Measurements from ENCODE around the gene APC. TPM values are rescaled to one million over a fixed set of nuclear protein-coding genes. Genes with fewer than 3 reads are reported as not detected.

APC gene
- total RNA-seq = 10 to 100 TPM; 38.4 to 95.3 (median 71.6) TPM

- TF ChIP-seq CTCF (IDR thresholded peaks at IDR 0.05) (peak in 4 of 6 experiments; percentile 20 to 69 (median 44)), POLR2A (IDR thresholded peaks at IDR 0.05) (peak in 1 of 4 donors; percentile 39), EP300 (IDR thresholded peaks at IDR 0.05) (no peak), POLR2AphosphoS5 (IDR thresholded peaks at IDR 0.05) (peak in 1 of 2 donors; percentile 60)
- 1 to 7% methylated on average over 16 to 34 of the region's 36 CpGs for WGBS, 2 donors
Measured at GRCh38 chr5:112737463-112738190, at the start of gene APC. Gene APC (plus strand): TSS chr5:112737885. CDS start chr5:112754891, 17,006 bp downstream.

GRCh38 chr5:112689155-112689909 is 48.4 kb upstream of the APC start:
- H3K27me3 ChIP-seq = no peaks in the 10 kb centered on the region
- ATAC-seq (ENCODE audit: low FRiP score in 2 of 2) (peak in 1 of 2 donors; percentile 37), DNase-seq (no peak)
- H3K36me3 ChIP-seq = no peaks in the 10 kb centered on the region
- no peaks in the 10 kb centered on the region for H3K4me1 ChIP-seq
- no peaks in the 10 kb centered on the region for H3K9me3 ChIP-seq
- TF ChIP-seq CTCF (IDR thresholded peaks at IDR 0.05) (no peak), POLR2AphosphoS5 (IDR thresholded peaks at IDR 0.05) (no peak), EP300 (IDR thresholded peaks at IDR 0.05) (no peak), POLR2A (IDR thresholded peaks at IDR 0.05) (no peak)
- 44 to 51% methylated on average over 3 of the region's 3 CpGs for WGBS, 2 donors
- no peak overlapping the region for H3K4me3 ChIP-seq
- no peak overlapping the region for H3K27ac ChIP-seq

More at GRCh38 chr5:112737463-112738190, at the start of gene APC:
- Histone ChIP-seq H3K4me1 (peaks cover 7 to 23% (median 13%) of the 10 kb centered on the region in 4 donors), H3K27me3 (no peaks in the 10 kb centered on the region), H3K36me3 (no peaks in the 10 kb centered on the region), H3K9me3 (no peaks in the 10 kb centered on the region), H3K27ac (peak within 1 kb of the TSS; percentile 39 to 80 (median 70)), H3K4me3 (peak within 1 kb of the TSS; percentile 61 to 66 (median 64))
- peak; percentile 96 to 98 for DNase-seq
- peak; percentile 97 to 99 for ATAC-seq (ENCODE audit: low FRiP score in 2 of 2)

- Histone ChIP-seq H3K9me3 (no peaks in the 10 kb centered on the region), H3K4me1 (no peaks in the 10 kb centered on the region), H3K27ac (no peak overlapping the region), H3K36me3 (no peaks in the 10 kb centered on the region), H3K4me3 (no peak overlapping the region), H3K27me3 (no peaks in the 10 kb centered on the region)
- no peak for ATAC-seq (ENCODE audit: low FRiP score in 2 of 2)
- no peak for TF ChIP-seq EP300 (IDR thresholded peaks at IDR 0.05)
- DNase-seq = no peak
- 75 to 82% methylated on average over 3 of the region's 3 CpGs for WGBS, 2 donors
Measured at GRCh38 chr5:112690605-112691338, 46.9 kb upstream of the APC start.

- H3K36me3 ChIP-seq = no peaks in the 10 kb centered on the region
- TF ChIP-seq EP300 (IDR thresholded peaks at IDR 0.05) (no peak), POLR2A (IDR thresholded peaks at IDR 0.05) (no peak), POLR2AphosphoS5 (IDR thresholded peaks at IDR 0.05) (no peak), CTCF (IDR thresholded peaks at IDR 0.05) (no peak)
- no peaks in the 10 kb centered on the region for H3K9me3 ChIP-seq
- H3K4me3 ChIP-seq = no peak overlapping the region
- 57 to 78% methylated on average over 1 of the region's 1 CpG for WGBS, 2 donors
- ATAC-seq (ENCODE audit: low FRiP score in 2 of 2) (no peak), DNase-seq (no peak)
- H3K4me1 ChIP-seq = no peaks in the 10 kb centered on the region
- H3K27ac ChIP-seq = no peak overlapping the region
- no peaks in the 10 kb centered on the region for H3K27me3 ChIP-seq
Measured at GRCh38 chr5:112691339-112691680, 46.4 kb upstream of the APC start.

GRCh38 chr5:112691758-112692157 is 45.9 kb upstream of the APC start:
- Histone ChIP-seq H3K27ac (no peak overlapping the region), H3K27me3 (no peaks in the 10 kb centered on the region), H3K9me3 (no peaks in the 10 kb centered on the region), H3K4me3 (no peak overlapping the region), H3K4me1 (no peaks in the 10 kb centered on the region), H3K36me3 (no peaks in the 10 kb centered on the region)
- TF ChIP-seq CTCF (IDR thresholded peaks at IDR 0.05) = peak in 3 of 6 experiments; percentile 7 to 25 (median 20)
- no peak for TF ChIP-seq EP300 (IDR thresholded peaks at IDR 0.05)
- no peak for TF ChIP-seq POLR2A (IDR thresholded peaks at IDR 0.05)
- WGBS, 2 donors = 55 to 56% methylated on average over 3 of the region's 3 CpGs
- DNase-seq (no peak), ATAC-seq (ENCODE audit: low FRiP score in 2 of 2) (peak in 1 of 2 donors; percentile 43)

Measured in upper lobe of left lung (tissue), 6 donors.